GM23248 (cell line): Measurements from ENCODE around the gene RASD2.

Experiments
- EZH2 ChIP-seq: fragments of 200-600 bp; sonication (generic); IDR thresholded peaks from 2 replicates; pipeline ENCODE4 v1.6.1; 2018; ENCODE audit warnings: antibody characterized with exemption, mild to moderate bottlenecking; ENCODE audit not compliant: insufficient read depth, poor library complexity, severe bottlenecking
- EZH2phosphoT487 ChIP-seq: fragments of 200-600 bp; sonication (generic); IDR thresholded peaks from 2 replicates; pipeline ENCODE4 v1.6.1; 2018; ENCODE audit warnings: antibody characterized with exemption, moderate library complexity, mild to moderate bottlenecking, low read depth; ENCODE audit not compliant: insufficient read depth

DNA sequence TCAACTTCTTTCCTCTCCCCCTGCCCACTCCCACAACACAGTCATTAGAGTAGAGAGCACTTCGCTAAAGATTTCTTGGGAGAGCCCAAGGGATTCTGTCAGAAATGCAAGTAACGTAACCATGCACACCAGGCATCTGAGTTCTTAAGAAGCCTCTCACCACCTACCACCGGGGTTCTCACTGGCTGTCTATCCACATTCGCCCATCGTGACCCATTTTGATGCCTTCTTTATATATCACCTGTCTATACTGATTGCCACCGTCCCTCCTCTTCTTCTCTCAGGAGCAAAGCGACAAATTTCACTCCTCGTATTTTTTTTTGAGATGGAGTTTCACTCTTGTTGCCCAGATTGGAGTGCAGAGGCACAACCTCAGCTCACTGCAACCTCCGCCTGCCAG, 23.9 kb upstream of the RASD2 start:
- TF ChIP-seq EZH2, result no peak
- TF ChIP-seq EZH2phosphoT487, result no peak
